ENCODE data around the gene BAIAP2L1. TPM values are rescaled to one million over a fixed set of nuclear protein-coding genes. Genes with fewer than 3 reads are reported as not detected.
"Not testable (repeated sequence)": the region's sequence is repeated elsewhere in the genome, so short reads cannot be mapped to it uniquely, and the experiment has no call there.

Gene BAIAP2L1
- total and polyA plus RNA-seq, 4 donors: 0.23 to 5.4 (median 2.7) TPM

GRCh38 chr7:98323597-98324322 lies 77.1 kb downstream of the BAIAP2L1 start:
- ATAC-seq (ENCODE audit: low FRiP score) (no peak), DNase-seq (no peak)
- Histone ChIP-seq H3K4me3 (ENCODE audit: low read length in 2 of 2) (no peak overlapping the region), H3K27ac (ENCODE audit: low read depth in 1 of 2, low read length in 2 of 2) (no peak overlapping the region), H3K27me3 (ENCODE audit: control insufficient read depth in 1 of 2, insufficient read depth in 2 of 2, low read length in 1 of 2) (no peaks in the 10 kb centered on the region), H3K9me3 (ENCODE audit: control insufficient read depth, low read length) (peaks cover 6% of the 10 kb centered on the region), H3K4me1 (ENCODE audit: control insufficient read depth in 1 of 2, insufficient read depth in 2 of 2, low read length in 2 of 2) (no peaks in the 10 kb centered on the region), H3K36me3 (ENCODE audit: control insufficient read depth in 1 of 2, insufficient read depth in 2 of 2, low read length in 1 of 2) (no peaks in the 10 kb centered on the region)
- intact Hi-C loops (cut with DNase I): no loop called here
- WGBS, 2 donors: 32 to 42% methylated on average over 28 of the region's 28 CpGs

DNA sequence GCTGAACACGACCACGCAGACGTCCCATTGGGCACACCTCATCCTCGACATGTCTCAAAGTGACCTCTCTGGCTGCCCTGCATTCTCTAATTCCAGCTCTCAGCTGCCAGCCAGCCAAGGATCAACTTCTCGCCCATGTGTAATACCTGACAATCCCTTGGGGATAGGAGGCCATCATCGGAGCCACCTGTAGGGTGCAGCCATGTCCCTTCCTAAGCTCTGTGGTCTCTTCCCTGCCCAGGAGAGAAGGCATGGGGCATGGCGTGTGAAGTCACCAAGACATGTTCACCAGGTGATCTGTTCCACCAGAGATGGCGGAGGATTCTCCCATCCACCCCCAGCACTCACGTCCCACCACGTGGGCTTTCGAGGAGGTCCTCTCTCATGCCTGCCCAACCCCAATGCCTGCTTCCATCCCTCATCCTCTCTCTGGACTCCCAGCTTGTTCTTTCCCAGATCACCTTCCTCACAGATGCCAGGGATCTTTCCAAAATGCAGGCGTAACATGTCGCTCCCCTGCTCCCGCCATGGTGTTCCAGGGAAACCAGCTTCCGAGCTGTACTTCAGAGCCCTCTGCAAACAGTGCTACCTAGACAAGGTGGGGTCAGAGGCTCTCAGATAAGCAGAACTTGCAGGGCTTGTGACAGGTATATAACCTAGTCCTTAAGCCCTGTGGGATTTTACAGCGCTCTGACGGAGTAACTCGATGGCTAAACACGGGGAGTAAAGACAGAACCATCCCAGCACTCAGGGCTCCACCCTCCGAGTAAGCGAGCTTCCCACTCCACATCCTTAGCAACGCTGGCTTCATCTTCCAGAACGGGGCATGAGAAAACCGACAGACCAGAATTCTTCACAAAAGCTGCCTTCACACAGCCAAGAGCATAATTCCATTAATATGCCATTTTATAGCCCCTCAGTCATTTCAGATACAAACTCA lies 78.3 kb downstream of the BAIAP2L1 start:
- no peaks in the 10 kb centered on the region for H3K36me3 ChIP-seq (ENCODE audit: control insufficient read depth in 1 of 2, insufficient read depth in 2 of 2, low read length in 1 of 2)
- DNase-seq (no peak), ATAC-seq (ENCODE audit: low FRiP score) (no peak)
- intact Hi-C loops (cut with DNase I): no loop called here
- no peak overlapping the region for H3K27ac ChIP-seq (ENCODE audit: low read depth in 1 of 2, low read length in 2 of 2)
- H3K4me1 ChIP-seq (ENCODE audit: control insufficient read depth in 1 of 2, insufficient read depth in 2 of 2, low read length in 2 of 2): no peaks in the 10 kb centered on the region
- H3K9me3 ChIP-seq (ENCODE audit: control insufficient read depth, low read length): peaks cover 6% of the 10 kb centered on the region
- H3K27me3 ChIP-seq (ENCODE audit: control insufficient read depth in 1 of 2, insufficient read depth in 2 of 2, low read length in 1 of 2): no peaks in the 10 kb centered on the region
- H3K4me3 ChIP-seq (ENCODE audit: low read length in 2 of 2): no peak overlapping the region
- 72 to 81% methylated on average over 24 of the region's 24 CpGs for WGBS, 2 donors

GRCh38 chr7:98321301-98321700 lies 79.6 kb downstream of the BAIAP2L1 start:
- Histone ChIP-seq H3K9me3 (ENCODE audit: control insufficient read depth, low read length) (peaks cover 6% of the 10 kb centered on the region), H3K4me3 (ENCODE audit: low read length in 2 of 2) (no peak overlapping the region), H3K36me3 (ENCODE audit: control insufficient read depth in 1 of 2, insufficient read depth in 2 of 2, low read length in 1 of 2) (no peaks in the 10 kb centered on the region), H3K27me3 (ENCODE audit: control insufficient read depth in 1 of 2, insufficient read depth in 2 of 2, low read length in 1 of 2) (no peaks in the 10 kb centered on the region), H3K4me1 (ENCODE audit: control insufficient read depth in 1 of 2, insufficient read depth in 2 of 2, low read length in 2 of 2) (no peaks in the 10 kb centered on the region), H3K27ac (ENCODE audit: low read depth in 1 of 2, low read length in 2 of 2) (no peak overlapping the region)
- DNase-seq (no peak), ATAC-seq (ENCODE audit: low FRiP score) (no peak)
- intact Hi-C loops (cut with DNase I): no loop called here
- 73 to 74% methylated on average over 10 of the region's 10 CpGs for WGBS, 2 donors

DNA sequence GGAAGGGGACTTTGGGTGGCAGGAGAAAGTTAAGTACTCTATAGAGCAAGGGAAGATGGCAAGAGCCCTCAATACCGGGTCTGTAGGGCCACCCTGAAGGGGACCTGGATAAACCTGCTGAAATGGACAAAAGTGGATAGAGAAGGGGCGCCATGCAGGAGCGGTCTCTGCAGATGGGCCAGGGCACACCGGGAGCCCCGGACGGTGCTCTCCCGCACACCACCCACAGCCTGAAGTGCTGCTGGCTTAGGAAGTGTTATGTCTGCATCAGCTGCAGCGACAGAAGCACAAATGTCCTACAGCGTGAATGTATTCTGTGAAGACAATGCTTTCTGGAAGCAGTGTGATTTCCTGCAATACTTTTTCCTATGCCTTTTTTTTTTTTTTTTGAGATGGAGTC lies 81.7 kb downstream of the BAIAP2L1 start:
- ATAC-seq (ENCODE audit: low FRiP score) (no peak), DNase-seq (no peak)
- WGBS, 2 donors: 91 to 92% methylated on average over 9 of the region's 9 CpGs
- Histone ChIP-seq H3K4me1 (ENCODE audit: control insufficient read depth in 1 of 2, insufficient read depth in 2 of 2, low read length in 2 of 2) (no peaks in the 10 kb centered on the region), H3K9me3 (ENCODE audit: control insufficient read depth, low read length) (peaks cover 4% of the 10 kb centered on the region), H3K36me3 (ENCODE audit: control insufficient read depth in 1 of 2, insufficient read depth in 2 of 2, low read length in 1 of 2) (no peaks in the 10 kb centered on the region), H3K27ac (ENCODE audit: low read depth in 1 of 2, low read length in 2 of 2) (no peak overlapping the region), H3K4me3 (ENCODE audit: low read length in 2 of 2) (no peak overlapping the region), H3K27me3 (ENCODE audit: control insufficient read depth in 1 of 2, insufficient read depth in 2 of 2, low read length in 1 of 2) (no peaks in the 10 kb centered on the region)
- intact Hi-C loops (cut with DNase I): no loop called here

- Histone ChIP-seq H3K27me3 (ENCODE audit: control insufficient read depth in 1 of 2, insufficient read depth in 2 of 2, low read length in 1 of 2) (no peaks in the 10 kb centered on the region), H3K4me3 (ENCODE audit: low read length in 2 of 2) (no peak overlapping the region), H3K27ac (ENCODE audit: low read depth in 1 of 2, low read length in 2 of 2) (no peak overlapping the region), H3K36me3 (ENCODE audit: control insufficient read depth in 1 of 2, insufficient read depth in 2 of 2, low read length in 1 of 2) (no peaks in the 10 kb centered on the region), H3K9me3 (ENCODE audit: control insufficient read depth, low read length) (no peaks in the 10 kb centered on the region), H3K4me1 (ENCODE audit: control insufficient read depth in 1 of 2, insufficient read depth in 2 of 2, low read length in 2 of 2) (no peaks in the 10 kb centered on the region)
- DNase-seq: no peak
- ATAC-seq (ENCODE audit: low FRiP score): no peak
- intact Hi-C loops (cut with DNase I): no loop called here
- 91 to 93% methylated on average over 14 of the region's 14 CpGs for WGBS, 2 donors
Measured at GRCh38 chr7:98317366-98318040, 83.4 kb downstream of the BAIAP2L1 start.

- H3K4me3 ChIP-seq (ENCODE audit: low read length in 2 of 2); H3K36me3 ChIP-seq (ENCODE audit: control insufficient read depth in 1 of 2, insufficient read depth in 2 of 2, low read length in 1 of 2); H3K27me3 ChIP-seq (ENCODE audit: control insufficient read depth in 1 of 2, insufficient read depth in 2 of 2, low read length in 1 of 2); ATAC-seq (ENCODE audit: low FRiP score); H3K9me3 ChIP-seq (ENCODE audit: control insufficient read depth, low read length); H3K4me1 ChIP-seq (ENCODE audit: control insufficient read depth in 1 of 2, insufficient read depth in 2 of 2, low read length in 2 of 2); H3K27ac ChIP-seq (ENCODE audit: low read depth in 1 of 2, low read length in 2 of 2); DNase-seq; intact Hi-C loops (cut with DNase I): not testable (repeated sequence)
- WGBS, 2 donors: 93 to 95% methylated on average over 4 of the region's 4 CpGs
Measured at GRCh38 chr7:98315994-98316527, 84.8 kb downstream of the BAIAP2L1 start.

DNA sequence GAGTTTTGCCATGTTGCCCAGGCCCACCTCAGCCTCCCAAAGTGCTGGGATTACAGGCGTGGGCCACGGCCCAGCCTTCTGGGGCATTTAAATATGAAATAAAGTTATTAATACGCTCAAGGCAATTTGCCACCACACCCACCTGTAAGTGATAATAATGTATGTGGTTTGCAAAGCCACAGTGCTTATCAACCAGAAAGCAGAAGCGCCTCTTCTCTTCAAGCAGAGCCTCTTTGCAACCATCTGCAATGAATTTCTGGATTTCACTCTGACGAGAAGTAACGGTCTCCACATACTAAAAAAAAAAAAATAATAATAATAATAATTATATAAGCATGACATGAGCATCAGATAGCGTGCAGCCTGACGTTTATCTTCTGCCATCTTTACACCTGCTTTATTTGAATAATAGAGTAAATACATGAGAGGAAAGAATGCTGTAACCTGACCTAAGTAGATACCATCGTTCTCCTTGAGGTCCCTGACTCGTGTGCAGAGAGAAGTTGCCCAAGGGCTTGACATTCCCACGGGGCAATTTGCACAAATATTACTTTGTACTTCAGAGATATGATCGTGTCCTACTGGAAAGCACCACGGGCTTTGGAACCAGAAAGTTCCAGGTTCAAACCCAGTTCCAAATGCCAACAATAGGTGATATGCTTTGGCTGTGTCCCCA lies 85.4 kb downstream of the BAIAP2L1 start:
- Histone ChIP-seq H3K27me3 (ENCODE audit: control insufficient read depth in 1 of 2, insufficient read depth in 2 of 2, low read length in 1 of 2) (no peaks in the 10 kb centered on the region), H3K36me3 (ENCODE audit: control insufficient read depth in 1 of 2, insufficient read depth in 2 of 2, low read length in 1 of 2) (no peaks in the 10 kb centered on the region), H3K4me3 (ENCODE audit: low read length in 2 of 2) (no peak overlapping the region), H3K27ac (ENCODE audit: low read depth in 1 of 2, low read length in 2 of 2) (no peak overlapping the region), H3K4me1 (ENCODE audit: control insufficient read depth in 1 of 2, insufficient read depth in 2 of 2, low read length in 2 of 2) (no peaks in the 10 kb centered on the region), H3K9me3 (ENCODE audit: control insufficient read depth, low read length) (no peaks in the 10 kb centered on the region)
- intact Hi-C loops (cut with DNase I): no loop called here
- DNase-seq (peak in 1 of 2 donors; percentile 15), ATAC-seq (ENCODE audit: low FRiP score) (no peak)
- 85 to 89% methylated on average over 13 of the region's 13 CpGs for WGBS, 2 donors

- intact Hi-C loops (cut with DNase I): no loop called here
- no peak for ATAC-seq (ENCODE audit: low FRiP score)
- no peaks in the 10 kb centered on the region for H3K4me1 ChIP-seq (ENCODE audit: control insufficient read depth in 1 of 2, insufficient read depth in 2 of 2, low read length in 2 of 2)
- no peaks in the 10 kb centered on the region for H3K9me3 ChIP-seq (ENCODE audit: control insufficient read depth, low read length)
- H3K36me3 ChIP-seq (ENCODE audit: control insufficient read depth in 1 of 2, insufficient read depth in 2 of 2, low read length in 1 of 2): no peaks in the 10 kb centered on the region
- no peak overlapping the region for H3K4me3 ChIP-seq (ENCODE audit: low read length in 2 of 2)
- peak in 1 of 2 donors; percentile 41 for DNase-seq
- WGBS, 2 donors: 92 to 93% methylated on average over 11 of the region's 11 CpGs
- no peak overlapping the region for H3K27ac ChIP-seq (ENCODE audit: low read depth in 1 of 2, low read length in 2 of 2)
- H3K27me3 ChIP-seq (ENCODE audit: control insufficient read depth in 1 of 2, insufficient read depth in 2 of 2, low read length in 1 of 2): no peaks in the 10 kb centered on the region
Measured at GRCh38 chr7:98314469-98314868, 86.4 kb downstream of the BAIAP2L1 start.
